ENCODE data around the gene ATP9B. TPM values are rescaled to one million over a fixed set of nuclear protein-coding genes. Genes with fewer than 3 reads are reported as not detected.
"Not testable (repeated sequence)": the region's sequence is repeated elsewhere in the genome, so short reads cannot be mapped to it uniquely, and the experiment has no call there.

The ATP9B gene
- polyA plus RNA-seq, 3 donors = 31.4 to 36.7 (median 31.7) TPM

DNA sequence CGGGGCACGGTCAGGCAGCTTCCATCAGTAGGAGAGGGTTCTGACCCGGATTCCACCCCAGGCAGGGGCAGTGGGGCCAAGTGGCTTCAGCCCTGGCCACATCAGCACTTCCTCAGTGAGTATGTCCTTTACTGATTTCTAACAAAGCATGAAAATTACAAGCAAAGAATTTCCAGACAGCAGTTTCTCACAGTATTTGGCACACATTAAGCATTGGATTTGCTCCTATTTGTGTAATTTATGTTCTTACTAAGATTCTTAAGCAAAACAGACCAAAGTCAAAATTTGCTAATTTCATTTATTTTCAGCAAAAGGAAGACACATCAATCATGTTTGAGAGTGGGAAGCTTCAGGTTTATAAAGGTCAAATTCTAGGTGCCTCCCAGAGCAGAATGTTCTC is 253.2 kb downstream of the ATP9B start:
- DNase-seq (ENCODE audit: low read depth in 3 of 3, low spot score in 2 of 3) = no peak

GRCh38 chr18:79323471-79323870 is 254.3 kb downstream of the ATP9B start:
- DNase-seq (ENCODE audit: low read depth in 3 of 3, low spot score in 2 of 3) = no peak

DNA sequence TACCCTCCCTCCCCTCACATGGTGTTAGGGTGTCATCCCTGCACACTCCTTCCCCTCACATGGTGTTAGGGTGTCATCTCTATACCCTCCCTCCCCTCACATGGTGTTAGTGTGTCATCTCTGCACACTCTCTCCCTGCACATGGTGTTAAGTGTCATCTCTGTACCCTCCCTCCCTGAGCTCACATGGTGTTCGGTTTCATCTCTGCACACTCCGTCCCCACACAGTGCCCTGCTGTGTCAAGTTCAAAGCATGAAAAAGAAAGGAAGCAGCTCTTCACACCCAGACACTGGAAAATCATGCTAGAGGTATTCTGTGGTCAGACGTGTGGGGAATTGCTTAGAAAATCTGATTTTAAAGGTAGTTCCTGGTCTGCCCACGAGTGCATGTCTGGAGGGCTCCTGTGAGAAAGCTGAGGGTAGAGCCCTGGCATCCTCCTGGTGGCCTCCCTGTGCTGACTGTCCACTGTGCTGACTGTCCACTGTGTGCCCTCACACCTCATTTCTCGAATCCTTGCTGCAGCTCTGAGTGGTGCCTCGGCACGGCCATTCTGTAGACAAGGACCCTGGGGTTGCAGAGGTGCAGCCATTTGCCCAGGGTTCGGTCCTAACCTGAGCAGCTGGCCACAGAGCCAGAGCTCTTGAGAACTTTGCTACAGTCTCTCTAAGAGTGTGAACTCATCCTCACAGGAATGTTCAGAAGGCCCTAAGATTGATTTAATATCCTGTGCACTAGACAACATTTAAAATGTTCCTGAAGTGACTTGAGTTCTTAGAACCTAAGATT is 257.4 kb downstream of the ATP9B start:
- peak in 1 of 3 donors; percentile 17 for DNase-seq (ENCODE audit: low read depth in 3 of 3, low spot score in 2 of 3)

DNA sequence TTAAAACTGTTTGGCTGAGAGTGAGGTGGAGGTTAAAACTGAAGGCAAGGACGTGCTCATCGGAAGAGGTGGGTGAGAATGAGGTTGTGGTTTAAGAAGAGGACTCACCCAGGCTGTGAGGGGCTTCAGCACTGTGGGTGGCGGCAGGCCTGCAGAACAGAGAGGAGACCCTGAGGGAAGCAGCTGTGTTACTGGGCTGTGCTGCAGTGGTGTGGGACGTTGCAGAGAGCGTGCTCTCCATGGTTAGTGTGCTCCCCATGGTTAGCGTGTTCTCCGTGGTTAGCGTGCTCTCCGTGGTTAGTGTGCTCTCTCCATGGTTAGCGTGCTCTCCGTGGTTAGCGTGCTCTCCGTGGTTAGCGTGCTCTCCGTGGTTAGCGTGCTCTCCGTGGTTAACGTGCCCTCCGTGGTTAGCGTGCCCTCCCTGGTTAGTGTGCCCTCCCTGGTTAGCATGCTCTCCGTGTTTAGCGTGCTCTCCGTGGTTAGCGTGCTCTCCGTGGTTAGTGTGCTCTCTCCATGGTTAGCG is 258.1 kb downstream of the ATP9B start:
- DNase-seq (ENCODE audit: low read depth in 3 of 3, low spot score in 2 of 3) = no peak

- DNase-seq (ENCODE audit: low read depth in 3 of 3, low spot score in 2 of 3) = not testable (repeated sequence)
These were observed 258.7 kb downstream of the ATP9B start for GRCh38 chr18:79327915-79328314.

GRCh38 chr18:79328887-79329286 is 259.7 kb downstream of the ATP9B start:
- DNase-seq (ENCODE audit: low read depth in 3 of 3, low spot score in 2 of 3) = no peak

DNA sequence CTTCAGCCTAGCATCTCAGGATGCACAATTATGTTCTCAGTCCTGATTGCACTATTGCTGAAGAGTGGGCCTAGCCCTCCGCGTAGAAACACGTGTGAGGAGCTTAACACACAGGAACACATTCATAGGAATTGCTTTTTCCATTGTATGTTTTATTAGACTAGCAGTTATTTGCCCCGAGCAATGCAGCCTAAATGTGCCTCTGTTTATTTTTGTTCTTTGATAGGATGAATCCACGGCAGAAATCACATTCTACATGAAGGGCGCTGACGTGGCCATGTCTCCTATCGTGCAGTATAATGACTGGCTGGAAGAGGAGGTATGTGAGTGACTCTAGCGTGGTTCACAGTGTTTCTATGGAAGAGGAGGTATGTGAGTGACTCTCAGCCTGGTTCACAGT is 260.6 kb downstream of the ATP9B start:
- no peak for DNase-seq (ENCODE audit: low read depth in 3 of 3, low spot score in 2 of 3)

GRCh38 chr18:79332646-79333045 is 263.5 kb downstream of the ATP9B start:
- no peak for DNase-seq (ENCODE audit: low read depth in 3 of 3, low spot score in 2 of 3)

DNA sequence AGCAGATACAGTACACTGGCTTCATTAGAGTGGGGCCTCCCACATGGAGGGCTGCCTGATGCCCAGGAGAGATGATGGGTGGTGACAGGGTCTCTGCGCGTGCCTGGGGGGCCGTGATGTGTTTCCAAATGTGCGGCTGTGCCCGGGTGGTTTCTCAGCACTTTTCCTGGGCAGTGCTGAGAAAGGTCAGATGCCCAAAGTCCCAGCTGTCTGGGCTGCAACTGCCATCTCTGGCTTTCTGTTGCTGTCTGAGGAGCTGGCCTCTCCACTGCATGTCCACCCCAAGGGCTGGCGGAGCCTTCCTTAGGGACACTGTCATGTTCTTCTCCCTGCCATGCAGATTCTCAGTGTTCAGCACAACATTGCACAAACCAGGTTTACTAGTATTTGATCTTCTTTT is 263.9 kb downstream of the ATP9B start:
- DNase-seq (ENCODE audit: low read depth in 3 of 3, low spot score in 2 of 3) = no peak

- no peak for DNase-seq (ENCODE audit: low read depth in 3 of 3, low spot score in 2 of 3)
These were observed 265.5 kb downstream of the ATP9B start for GRCh38 chr18:79334496-79335233.

GRCh38 chr18:79335833-79336360 is 266.7 kb downstream of the ATP9B start:
- DNase-seq (ENCODE audit: low read depth in 3 of 3, low spot score in 2 of 3) = no peak

DNA sequence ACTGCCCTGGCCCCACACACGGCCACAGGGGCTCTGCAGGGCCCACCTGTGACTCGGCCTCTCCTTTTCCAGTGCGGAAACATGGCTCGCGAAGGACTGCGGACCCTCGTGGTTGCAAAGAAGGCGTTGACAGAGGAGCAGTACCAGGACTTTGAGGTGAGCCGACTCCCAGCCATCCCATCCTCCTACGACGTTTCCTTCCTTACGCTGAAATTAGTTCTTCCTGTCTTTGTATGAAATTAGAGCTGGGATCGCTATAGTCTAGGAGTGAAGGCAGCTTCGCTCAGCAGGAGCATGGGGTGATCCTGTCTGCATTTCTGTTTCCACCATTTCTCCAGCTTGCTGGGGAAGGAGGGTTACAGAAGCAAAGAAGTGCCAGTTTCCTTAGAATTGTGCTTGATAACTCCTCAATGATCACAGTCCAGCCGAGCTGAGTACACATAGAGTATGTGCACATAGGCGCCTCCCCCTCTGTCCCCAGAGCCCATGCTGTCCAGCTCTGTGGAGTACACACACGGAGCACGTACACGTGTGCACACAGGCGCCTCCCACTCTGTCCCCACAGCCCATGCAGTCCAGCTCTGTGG is 267.5 kb downstream of the ATP9B start:
- no peak for DNase-seq (ENCODE audit: low read depth in 3 of 3, low spot score in 2 of 3)

DNA sequence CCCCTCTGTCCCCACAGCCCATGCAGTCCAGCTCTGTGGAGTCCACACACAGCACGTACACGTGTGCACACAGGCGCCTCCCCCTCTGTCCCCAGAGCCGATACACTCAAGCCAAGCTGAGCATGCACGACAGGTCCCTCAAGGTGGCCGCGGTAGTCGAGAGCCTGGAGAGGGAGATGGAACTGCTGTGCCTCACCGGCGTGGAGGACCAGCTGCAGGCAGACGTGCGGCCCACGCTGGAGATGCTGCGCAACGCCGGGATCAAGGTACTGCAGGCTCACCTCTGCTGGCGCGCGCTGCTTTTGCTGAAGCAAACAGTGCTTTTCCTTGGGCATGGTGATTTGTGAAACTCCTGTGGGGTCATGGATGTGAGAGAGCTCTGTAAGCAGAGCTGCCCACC is 268.0 kb downstream of the ATP9B start:
- no peak for DNase-seq (ENCODE audit: low read depth in 3 of 3, low spot score in 2 of 3)

DNA sequence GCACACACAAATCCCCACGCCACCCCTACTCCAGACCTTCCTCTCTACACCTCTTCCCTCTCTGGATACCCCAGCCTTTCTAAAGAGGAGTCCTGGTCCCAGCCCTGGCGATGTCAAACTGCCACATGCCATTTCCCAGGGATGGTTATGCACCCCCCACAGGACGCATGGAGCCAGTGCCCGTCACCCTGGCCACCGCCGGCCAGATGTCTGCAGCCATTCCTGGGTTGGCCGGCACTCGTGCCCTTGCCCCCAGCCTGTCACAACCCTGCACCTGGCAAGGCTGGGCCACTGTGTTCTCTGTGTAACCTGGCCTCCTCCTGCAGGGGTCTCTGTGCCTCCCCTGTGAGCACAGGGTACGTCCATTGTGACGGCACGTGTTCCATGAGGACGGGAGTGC is 268.4 kb downstream of the ATP9B start:
- DNase-seq (ENCODE audit: low read depth in 3 of 3, low spot score in 2 of 3) = no peak

GRCh38 chr18:79339094-79339908 is 270.1 kb downstream of the ATP9B start:
- DNase-seq (ENCODE audit: low read depth in 3 of 3, low spot score in 2 of 3) = no peak

- DNase-seq (ENCODE audit: low read depth in 3 of 3, low spot score in 2 of 3) = no peak
These were observed 274.5 kb downstream of the ATP9B start for GRCh38 chr18:79343567-79344207.

DNA sequence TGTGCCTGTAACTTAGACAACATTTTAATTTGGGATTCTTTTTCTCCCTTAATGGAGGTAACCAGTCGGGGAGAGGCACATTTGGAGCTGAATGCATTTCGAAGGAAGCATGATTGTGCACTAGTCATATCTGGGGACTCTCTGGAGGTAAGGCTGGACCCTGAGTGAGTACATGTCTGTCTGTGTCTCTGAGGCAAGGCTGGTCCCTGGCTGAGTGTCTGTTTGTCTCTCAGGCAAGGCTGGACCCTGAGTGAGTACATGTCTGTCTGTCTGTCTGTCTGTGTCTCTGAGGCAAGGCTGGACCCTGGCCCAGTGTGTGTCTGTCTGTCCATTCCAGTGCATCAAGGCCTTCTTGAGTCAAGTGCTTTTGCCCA is 275.0 kb downstream of the ATP9B start:
- DNase-seq (ENCODE audit: low read depth in 3 of 3, low spot score in 2 of 3) = no peak

DNA sequence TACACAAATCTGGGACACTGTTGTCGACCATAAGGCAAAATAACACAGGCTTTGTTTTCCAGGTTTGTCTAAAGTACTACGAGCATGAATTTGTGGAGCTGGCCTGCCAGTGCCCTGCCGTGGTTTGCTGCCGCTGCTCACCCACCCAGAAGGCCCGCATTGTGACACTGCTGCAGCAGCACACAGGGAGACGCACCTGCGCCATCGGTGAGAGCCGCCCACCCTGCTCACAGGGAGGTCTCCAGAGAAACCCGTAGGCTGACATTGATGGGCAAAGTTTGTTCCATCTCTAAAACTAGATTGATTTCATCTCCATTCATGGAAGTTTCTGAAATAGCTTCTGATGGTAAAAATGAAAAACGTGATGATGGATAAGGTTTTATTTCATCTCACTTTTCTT is 276.2 kb downstream of the ATP9B start:
- no peak for DNase-seq (ENCODE audit: low read depth in 3 of 3, low spot score in 2 of 3)

GRCh38 chr18:79345981-79346380 is 276.8 kb downstream of the ATP9B start:
- DNase-seq (ENCODE audit: low read depth in 3 of 3, low spot score in 2 of 3) = no peak

DNA sequence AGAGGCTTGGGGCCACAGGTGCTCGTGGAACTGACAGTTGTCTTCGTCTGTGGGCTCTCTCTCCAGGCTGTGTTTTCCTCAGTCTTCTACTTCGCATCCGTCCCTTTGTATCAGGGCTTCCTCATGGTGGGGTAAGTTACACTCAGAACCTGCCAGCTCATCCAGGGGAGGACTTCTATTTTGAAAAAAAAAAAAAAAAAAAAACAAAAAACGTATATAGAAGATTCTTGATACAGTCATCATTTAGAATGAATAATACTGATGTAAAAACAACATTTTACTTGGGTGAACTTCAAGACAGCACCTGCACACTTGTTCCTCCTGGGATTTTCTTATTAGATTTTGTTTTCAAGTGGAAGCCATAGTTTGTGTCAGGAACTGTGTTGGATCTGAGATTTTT is 278.9 kb downstream of the ATP9B start:
- no peak for DNase-seq (ENCODE audit: low read depth in 3 of 3, low spot score in 2 of 3)
